ENCODE measurements around the gene PTPRG. TPM values are rescaled to one million over a fixed set of nuclear protein-coding genes. Genes with fewer than 3 reads are reported as not detected.

Gene PTPRG
- total RNA-seq, 1 experiment from 2014 or later: 32.1 TPM

DNA sequence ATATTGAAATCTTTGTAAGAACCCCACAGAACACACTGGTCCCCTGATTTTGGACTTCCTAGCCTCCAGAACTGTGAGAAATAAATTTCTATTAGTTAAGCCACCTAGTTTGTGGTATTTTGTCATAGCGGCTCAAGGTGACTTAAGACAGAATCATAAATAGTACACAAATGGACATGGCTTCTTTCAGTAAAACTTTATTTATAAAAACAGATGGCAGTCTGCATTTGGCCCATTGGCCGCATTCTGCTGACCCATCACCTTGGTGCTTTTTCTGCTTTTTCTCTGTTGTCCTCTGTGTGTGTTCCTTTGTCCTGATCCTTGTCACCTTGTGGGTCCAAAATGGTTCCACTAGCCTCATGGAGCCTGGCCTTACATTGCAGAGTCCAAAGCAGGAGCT lies 363.6 kb downstream of the PTPRG start:
- ATAC-seq (no peak), DNase-seq (ENCODE audit: low read depth, low spot score) (no peak)
- TF ChIP-seq, protein P1, sequence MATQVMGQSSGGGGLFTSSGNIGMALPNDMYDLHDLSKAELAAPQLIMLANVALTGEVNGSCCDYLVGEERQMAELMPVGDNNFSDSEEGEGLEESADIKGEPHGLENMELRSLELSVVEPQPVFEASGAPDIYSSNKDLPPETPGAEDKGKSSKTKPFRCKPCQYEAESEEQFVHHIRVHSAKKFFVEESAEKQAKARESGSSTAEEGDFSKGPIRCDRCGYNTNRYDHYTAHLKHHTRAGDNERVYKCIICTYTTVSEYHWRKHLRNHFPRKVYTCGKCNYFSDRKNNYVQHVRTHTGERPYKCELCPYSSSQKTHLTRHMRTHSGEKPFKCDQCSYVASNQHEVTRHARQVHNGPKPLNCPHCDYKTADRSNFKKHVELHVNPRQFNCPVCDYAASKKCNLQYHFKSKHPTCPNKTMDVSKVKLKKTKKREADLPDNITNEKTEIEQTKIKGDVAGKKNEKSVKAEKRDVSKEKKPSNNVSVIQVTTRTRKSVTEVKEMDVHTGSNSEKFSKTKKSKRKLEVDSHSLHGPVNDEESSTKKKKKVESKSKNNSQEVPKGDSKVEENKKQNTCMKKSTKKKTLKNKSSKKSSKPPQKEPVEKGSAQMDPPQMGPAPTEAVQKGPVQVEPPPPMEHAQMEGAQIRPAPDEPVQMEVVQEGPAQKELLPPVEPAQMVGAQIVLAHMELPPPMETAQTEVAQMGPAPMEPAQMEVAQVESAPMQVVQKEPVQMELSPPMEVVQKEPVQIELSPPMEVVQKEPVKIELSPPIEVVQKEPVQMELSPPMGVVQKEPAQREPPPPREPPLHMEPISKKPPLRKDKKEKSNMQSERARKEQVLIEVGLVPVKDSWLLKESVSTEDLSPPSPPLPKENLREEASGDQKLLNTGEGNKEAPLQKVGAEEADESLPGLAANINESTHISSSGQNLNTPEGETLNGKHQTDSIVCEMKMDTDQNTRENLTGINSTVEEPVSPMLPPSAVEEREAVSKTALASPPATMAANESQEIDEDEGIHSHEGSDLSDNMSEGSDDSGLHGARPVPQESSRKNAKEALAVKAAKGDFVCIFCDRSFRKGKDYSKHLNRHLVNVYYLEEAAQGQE (IDR thresholded peaks at IDR 0.05; ENCODE audit: low read depth): no peak
- no peak for TF ChIP-seq EGR1 (IDR thresholded peaks at IDR 0.05; ENCODE audit: low read depth)
- no peak for TF ChIP-seq ZNF274 (IDR thresholded peaks at IDR 0.05; ENCODE audit: low read depth, low read length)
- TF ChIP-seq POLR2A (IDR thresholded peaks at IDR 0.05; ENCODE audit: borderline replicate concordance, extremely low read depth, insufficient read depth, insufficient read length): no peak
- TF ChIP-seq FOSL1 (IDR thresholded peaks at IDR 0.05; ENCODE audit: low read depth): no peak
- TF ChIP-seq ZBTB33 (IDR thresholded peaks at IDR 0.05; ENCODE audit: extremely low read depth, insufficient replicate concordance, low read length): no peak
- TF ChIP-seq SP1 (IDR thresholded peaks at IDR 0.05; ENCODE audit: low read depth): no peak
- no peak for TF ChIP-seq RAD21 (IDR thresholded peaks at IDR 0.05; ENCODE audit: low read depth)
- TF ChIP-seq JUND (IDR thresholded peaks at IDR 0.05): no peak
- TF ChIP-seq TCF7L2 (IDR thresholded peaks at IDR 0.05; ENCODE audit: borderline replicate concordance, extremely low read depth, insufficient read depth, insufficient read length): no peak
- no peak for TF ChIP-seq YY1 (IDR thresholded peaks at IDR 0.05; ENCODE audit: extremely low read depth, insufficient replicate concordance, low read depth, low read length)
- no peak for TF ChIP-seq MAX (IDR thresholded peaks at IDR 0.05)
- Histone ChIP-seq H3K27me3 (ENCODE audit: insufficient read depth, low read length) (no peaks in the 10 kb centered on the region), H3K36me3 (ENCODE audit: control insufficient read depth in 1 of 2, insufficient read depth in 2 of 2, low read length in 2 of 2) (no peaks in the 10 kb centered on the region), H3K4me3 (replicated peaks in 1 of 2; ENCODE audit: low read depth in 1 of 2, low read length in 2 of 2) (no peak overlapping the region), H3K9me3 (ENCODE audit: control insufficient read depth in 1 of 2, insufficient read depth in 1 of 2, low read depth in 1 of 2, low read length in 2 of 2) (no peaks in the 10 kb centered on the region), H2AFZ (ENCODE audit: low read depth, low read length, poor library complexity, severe bottlenecking) (no peak overlapping the region), H3K4me2 (ENCODE audit: low read length) (no peak overlapping the region), H3K9ac (ENCODE audit: low read length) (no peak overlapping the region), H3K79me2 (ENCODE audit: insufficient read depth, low read length) (0 out of 2 replicates have a peak, but pooled peaks cover 4% of the 10 kb centered on the region), H4K20me1 (ENCODE audit: insufficient read depth) (0 out of 2 replicates have a peak, but pooled peaks cover 2% of the 10 kb centered on the region), H3K9me2 (ENCODE audit: insufficient read depth) (no peaks in the 10 kb centered on the region), H3K27ac (ENCODE audit: low read depth, low read length) (no peak overlapping the region), H3K4me1 (ENCODE audit: control insufficient read depth in 1 of 2, insufficient read depth in 2 of 2, low read length in 2 of 2) (no peaks in the 10 kb centered on the region)
- no TSS peak for BruUV-seq (replicated peaks)
- RAD21 ChIA-PET (ENCODE audit: low non-redundant PET in 1 of 2, low total read pairs in 2 of 2, uncharacterized antibody in 2 of 2, unreplicated experiment in 2 of 2): no interaction called here
- intact Hi-C loops (cut with micrococcal nuclease): no loop called here
- CTCF ChIA-PET: interaction anchor here (0.8 kb wide), 1 partner anchor 10 kb away, joined by 3 read pairs; no protein-coding TSS in a partner anchor
- POLR2A ChIA-PET: no interaction called here
